ENCODE data around the gene NAALADL2. TPM values are rescaled to one million over a fixed set of nuclear protein-coding genes. Genes with fewer than 3 reads are reported as not detected.
"Not testable (repeated sequence)": the region's sequence is repeated elsewhere in the genome, so short reads cannot be mapped to it uniquely, and the experiment has no call there.

The NAALADL2 gene
- total RNA-seq, 2 donors from 2014 or later: 6.2 to 14.5 TPM

GRCh38 chr3:175269394-175269793 is 410.3 kb downstream of the NAALADL2 start:
- no peak for ATAC-seq

GRCh38 chr3:175270198-175270837 is 411.2 kb downstream of the NAALADL2 start:
- Histone ChIP-seq H3K4me3 (no peak overlapping the region), H3K27me3 (no peaks in the 10 kb centered on the region), H3K4me1 (no peaks in the 10 kb centered on the region), H3K9me3 (no peaks in the 10 kb centered on the region), H3K27ac (no peak overlapping the region), H3K36me3 (replicated peaks in 1 of 2; ENCODE audit: insufficient read depth in 1 of 2, low read depth in 2 of 2) (no peaks in the 10 kb centered on the region)
- 55 to 64% methylated on average over 5 of the region's 5 CpGs for WGBS, 2 donors
- ATAC-seq (no peak), DNase-seq (no peak)
- TF ChIP-seq POLR2A (IDR thresholded peaks at IDR 0.05) (no peak), CTCF (IDR thresholded peaks at IDR 0.05) (no peak)
- intact Hi-C loops (cut with DNase I): no loop called here

More at GRCh38 chr3:175269394-175269793, 410.3 kb downstream of the NAALADL2 start:
- no peaks in the 10 kb centered on the region for H3K36me3 ChIP-seq (replicated peaks in 1 of 2; ENCODE audit: insufficient read depth in 1 of 2, low read depth in 2 of 2)
- no peaks in the 10 kb centered on the region for H3K4me1 ChIP-seq
- WGBS, 2 donors: 70 to 79% methylated on average over 9 of the region's 9 CpGs
- no peaks in the 10 kb centered on the region for H3K27me3 ChIP-seq
- H3K27ac ChIP-seq: no peak overlapping the region
- no peak for DNase-seq
- TF ChIP-seq POLR2A (IDR thresholded peaks at IDR 0.05) (no peak), CTCF (IDR thresholded peaks at IDR 0.05) (no peak)
- H3K9me3 ChIP-seq: no peaks in the 10 kb centered on the region
- intact Hi-C loops (cut with DNase I): no loop called here
- no peak overlapping the region for H3K4me3 ChIP-seq

GRCh38 chr3:175270866-175271265 is 411.7 kb downstream of the NAALADL2 start:
- no peak for ATAC-seq
- Histone ChIP-seq H3K4me1 (no peaks in the 10 kb centered on the region), H3K9me3 (no peaks in the 10 kb centered on the region), H3K27me3 (no peaks in the 10 kb centered on the region), H3K4me3 (no peak overlapping the region), H3K36me3 (replicated peaks in 1 of 2; ENCODE audit: insufficient read depth in 1 of 2, low read depth in 2 of 2) (no peaks in the 10 kb centered on the region), H3K27ac (no peak overlapping the region)
- intact Hi-C loops (cut with DNase I): no loop called here
- no peak for TF ChIP-seq CTCF (IDR thresholded peaks at IDR 0.05)
- no peak for TF ChIP-seq POLR2A (IDR thresholded peaks at IDR 0.05)
- no peak for DNase-seq

- H3K27ac ChIP-seq; ATAC-seq; H3K4me1 ChIP-seq; H3K27me3 ChIP-seq; H3K4me3 ChIP-seq; H3K9me3 ChIP-seq; H3K36me3 ChIP-seq (replicated peaks in 1 of 2; ENCODE audit: insufficient read depth in 1 of 2, low read depth in 2 of 2); intact Hi-C loops (cut with DNase I); DNase-seq: not testable (repeated sequence)
- 86 to 91% methylated on average over 11 of the region's 11 CpGs for WGBS, 2 donors
Measured at GRCh38 chr3:175271465-175271864, 412.3 kb downstream of the NAALADL2 start.

GRCh38 chr3:175272392-175272791 is 413.3 kb downstream of the NAALADL2 start:
- ATAC-seq (no peak), DNase-seq (no peak)
- no peaks in the 10 kb centered on the region for H3K9me3 ChIP-seq
- H3K27ac ChIP-seq: no peak overlapping the region
- H3K36me3 ChIP-seq (replicated peaks in 1 of 2; ENCODE audit: insufficient read depth in 1 of 2, low read depth in 2 of 2): no peaks in the 10 kb centered on the region
- H3K4me3 ChIP-seq: no peak overlapping the region
- intact Hi-C loops (cut with DNase I): no loop called here
- TF ChIP-seq POLR2A (IDR thresholded peaks at IDR 0.05) (no peak), CTCF (IDR thresholded peaks at IDR 0.05) (no peak)
- WGBS, 2 donors: 72 to 82% methylated on average over 1 of the region's 1 CpG
- H3K4me1 ChIP-seq: no peaks in the 10 kb centered on the region
- H3K27me3 ChIP-seq: no peaks in the 10 kb centered on the region

Measured in body of pancreas (tissue), 4 donors.